ENCODE measurements around the gene MLANA. TPM values are rescaled to one million over a fixed set of nuclear protein-coding genes. Genes with fewer than 3 reads are reported as not detected.

Gene MLANA
- total RNA-seq, 1 donor: not detected

DNA sequence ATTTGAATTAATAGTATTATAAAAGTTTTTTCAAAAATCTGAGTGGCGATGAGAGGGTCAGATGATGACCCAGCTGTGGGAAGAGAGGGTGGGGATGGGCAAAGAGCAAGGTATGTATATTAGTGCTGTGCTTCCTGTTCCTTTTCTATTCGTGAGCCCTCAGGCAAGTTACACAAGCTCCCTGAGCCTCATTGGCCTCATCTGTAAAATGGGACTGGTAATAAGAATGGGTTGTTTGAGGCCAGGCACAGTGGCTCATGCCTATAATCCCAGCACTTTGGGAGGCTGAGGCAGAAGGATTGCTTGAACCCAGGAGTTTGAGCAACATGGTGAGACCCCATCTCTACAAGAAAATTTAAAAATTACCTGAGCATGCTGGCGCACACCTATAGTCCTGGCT, 24.0 kb upstream of the MLANA start:
- TF ChIP-seq, protein P1, sequence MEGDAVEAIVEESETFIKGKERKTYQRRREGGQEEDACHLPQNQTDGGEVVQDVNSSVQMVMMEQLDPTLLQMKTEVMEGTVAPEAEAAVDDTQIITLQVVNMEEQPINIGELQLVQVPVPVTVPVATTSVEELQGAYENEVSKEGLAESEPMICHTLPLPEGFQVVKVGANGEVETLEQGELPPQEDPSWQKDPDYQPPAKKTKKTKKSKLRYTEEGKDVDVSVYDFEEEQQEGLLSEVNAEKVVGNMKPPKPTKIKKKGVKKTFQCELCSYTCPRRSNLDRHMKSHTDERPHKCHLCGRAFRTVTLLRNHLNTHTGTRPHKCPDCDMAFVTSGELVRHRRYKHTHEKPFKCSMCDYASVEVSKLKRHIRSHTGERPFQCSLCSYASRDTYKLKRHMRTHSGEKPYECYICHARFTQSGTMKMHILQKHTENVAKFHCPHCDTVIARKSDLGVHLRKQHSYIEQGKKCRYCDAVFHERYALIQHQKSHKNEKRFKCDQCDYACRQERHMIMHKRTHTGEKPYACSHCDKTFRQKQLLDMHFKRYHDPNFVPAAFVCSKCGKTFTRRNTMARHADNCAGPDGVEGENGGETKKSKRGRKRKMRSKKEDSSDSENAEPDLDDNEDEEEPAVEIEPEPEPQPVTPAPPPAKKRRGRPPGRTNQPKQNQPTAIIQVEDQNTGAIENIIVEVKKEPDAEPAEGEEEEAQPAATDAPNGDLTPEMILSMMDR (IDR thresholded peaks at IDR 0.05; ENCODE audit: insufficient read depth, low read depth, low read length): no peak
- DNase-seq (ENCODE audit: low read depth): no peak

DNA sequence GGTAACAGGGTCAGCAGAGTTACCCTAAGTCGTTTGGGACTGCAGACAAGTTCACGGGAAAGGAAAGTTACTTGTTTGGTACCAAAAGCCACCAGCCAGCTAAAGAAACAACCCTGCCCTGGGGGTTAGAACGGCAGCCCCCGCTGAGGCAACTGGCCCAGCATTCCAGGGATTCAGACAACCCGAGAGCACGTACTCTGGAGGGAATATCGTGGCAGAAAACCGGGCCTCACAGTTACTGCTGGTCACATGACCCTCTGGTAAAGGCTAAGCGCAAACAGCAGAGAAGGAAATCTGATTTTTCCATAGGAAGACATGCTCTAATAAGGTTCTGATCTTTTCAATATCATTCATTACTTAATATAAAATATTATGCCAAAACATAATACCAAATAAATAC, 22.5 kb upstream of the MLANA start:
- TF ChIP-seq, protein P1 (IDR thresholded peaks at IDR 0.05; ENCODE audit: insufficient read depth, low read depth, low read length): no peak

More for the DNA sequence above, 24.0 kb upstream of the MLANA start:
- H3K4me3 ChIP-seq (ENCODE audit: low read depth, low read length): no peak overlapping the region

DNA sequence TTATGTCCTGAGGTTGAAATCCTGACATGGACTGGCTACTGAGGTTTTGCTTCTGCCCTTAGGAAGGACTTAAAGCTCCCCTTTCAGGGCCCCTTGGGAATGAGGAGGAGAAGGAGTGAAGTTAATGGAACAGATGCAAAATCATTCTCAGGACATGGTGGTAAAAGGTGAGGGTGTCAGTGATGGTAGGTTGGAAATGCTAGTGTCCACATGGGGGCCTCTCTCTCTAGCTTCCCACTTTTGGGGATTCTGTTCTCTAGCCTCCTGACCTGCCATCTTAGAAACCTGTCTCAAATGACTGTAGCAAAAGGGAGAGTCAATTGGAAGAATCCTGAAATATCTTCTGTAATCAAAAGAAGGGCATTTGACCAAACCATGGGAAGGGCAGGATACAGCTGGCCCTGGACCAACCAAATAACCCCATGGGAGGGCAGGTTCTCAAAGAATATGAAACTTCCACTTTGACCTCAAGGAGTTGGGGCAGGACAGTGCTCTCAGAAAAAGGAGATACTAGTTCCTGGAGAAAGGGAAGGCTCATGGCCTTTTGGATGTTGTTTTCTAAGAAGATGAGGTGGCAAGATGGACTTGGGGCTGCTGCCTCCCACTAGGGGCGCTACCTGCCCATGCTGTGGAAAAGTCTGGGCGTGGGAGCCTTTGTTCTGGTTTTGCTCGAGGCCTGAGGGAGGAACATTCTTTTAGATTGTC, 21.2 kb upstream of the MLANA start:
- DNase-seq (ENCODE audit: low read depth): no peak
- H3K4me3 ChIP-seq (ENCODE audit: low read depth, low read length): no peak overlapping the region
- TF ChIP-seq, protein P1 (IDR thresholded peaks at IDR 0.05; ENCODE audit: insufficient read depth, low read depth, low read length): peak; percentile 23

More for the DNA sequence above, 22.5 kb upstream of the MLANA start:
- no peak overlapping the region for H3K4me3 ChIP-seq (ENCODE audit: low read depth, low read length)
- DNase-seq (ENCODE audit: low read depth): no peak

DNA sequence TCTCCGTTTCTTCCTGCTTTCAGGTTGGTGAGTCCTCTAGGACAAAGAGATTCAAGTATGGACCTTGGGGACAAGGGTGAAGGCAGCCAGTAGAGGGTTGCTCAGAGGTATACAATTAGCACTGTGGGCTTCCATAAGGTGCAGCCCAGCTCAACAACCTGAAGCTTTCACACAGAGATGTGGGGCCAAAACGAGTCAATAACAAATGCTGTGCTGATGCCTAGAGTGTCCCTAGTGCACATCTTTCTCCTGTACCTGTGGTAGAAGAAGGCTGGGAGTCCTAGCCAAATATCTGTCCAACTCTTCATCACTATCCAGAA, 20.7 kb upstream of the MLANA start:
- H3K4me3 ChIP-seq (ENCODE audit: low read depth, low read length): no peak overlapping the region
- DNase-seq (ENCODE audit: low read depth): no peak
- TF ChIP-seq, protein P1 (IDR thresholded peaks at IDR 0.05; ENCODE audit: insufficient read depth, low read depth, low read length): no peak

DNA sequence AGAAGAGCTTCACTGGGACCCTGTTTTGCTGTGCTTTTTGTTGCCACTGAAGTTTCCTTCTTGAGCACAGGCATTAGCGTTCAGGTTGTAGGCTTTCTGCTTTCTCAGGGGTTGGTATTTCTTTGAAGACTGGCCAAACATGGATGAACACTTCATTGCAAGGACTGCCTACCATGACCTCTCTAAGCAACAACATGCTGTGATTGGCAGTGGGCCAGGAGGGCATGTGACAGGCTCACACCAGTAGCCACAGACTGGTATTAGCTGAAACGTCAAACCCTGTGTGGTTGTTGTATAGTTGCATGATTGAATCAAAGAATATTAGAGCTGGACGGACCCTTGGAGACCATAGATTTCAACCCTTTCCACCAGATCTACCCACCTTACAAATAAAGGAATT, 20.0 kb upstream of the MLANA start:
- TF ChIP-seq, protein P1 (IDR thresholded peaks at IDR 0.05; ENCODE audit: insufficient read depth, low read depth, low read length): no peak
- no peak overlapping the region for H3K4me3 ChIP-seq (ENCODE audit: low read depth, low read length)
- DNase-seq (ENCODE audit: low read depth): no peak

DNA sequence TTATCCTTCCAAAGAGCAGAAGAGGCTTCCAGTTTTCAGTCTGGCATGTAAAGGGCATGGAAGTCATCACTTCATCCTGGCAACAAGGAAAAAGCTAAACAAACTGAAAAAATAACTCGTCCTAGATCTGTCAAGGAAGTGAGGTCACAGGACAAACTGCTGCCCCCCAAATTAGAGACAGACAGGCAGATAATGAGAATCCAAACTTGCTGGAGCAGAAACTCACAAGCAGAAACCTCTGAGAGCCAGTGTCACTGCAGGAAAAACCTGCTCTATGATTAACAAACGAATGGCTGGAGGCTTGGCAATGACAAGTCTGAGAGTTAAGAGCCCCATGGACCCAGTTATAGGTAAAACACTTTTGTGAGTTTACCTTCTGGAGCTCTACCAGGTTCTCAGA, 18.9 kb upstream of the MLANA start:
- no peak overlapping the region for H3K4me3 ChIP-seq (ENCODE audit: low read depth, low read length)
- TF ChIP-seq, protein P1 (IDR thresholded peaks at IDR 0.05; ENCODE audit: insufficient read depth, low read depth, low read length): no peak
- DNase-seq (ENCODE audit: low read depth): no peak

DNA sequence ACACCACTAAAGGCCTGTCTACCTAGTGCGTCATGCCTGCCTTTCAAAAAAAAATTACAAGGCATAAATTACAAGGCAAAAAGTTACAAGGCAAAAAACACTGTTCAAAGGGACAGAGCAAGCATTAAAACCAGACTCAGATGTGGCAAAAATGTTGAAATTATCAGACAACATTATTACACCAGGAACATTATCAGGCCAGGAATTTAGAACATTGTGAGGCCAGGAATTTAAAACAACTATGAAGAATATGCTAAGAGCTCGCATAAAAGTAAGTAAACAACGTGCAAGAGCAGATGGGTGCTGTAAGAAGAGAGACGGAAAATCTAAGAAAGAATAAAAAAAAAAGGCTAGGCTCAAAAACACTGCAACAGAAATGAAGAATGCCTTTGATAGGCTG, 18.2 kb upstream of the MLANA start:
- peak; percentile 91 for DNase-seq (ENCODE audit: low read depth)
- TF ChIP-seq, protein P1 (IDR thresholded peaks at IDR 0.05; ENCODE audit: insufficient read depth, low read depth, low read length): no peak
- H3K4me3 ChIP-seq (ENCODE audit: low read depth, low read length): no peak overlapping the region
